GM18519 (cell line): ENCODE measurements around the gene STIP1.

Experiments used
- ATAC-seq: cut with Tn5 transposase; IDR thresholded peaks from one replicate; pipeline ENCODE4 v1.9.1; 2021; ENCODE audit warnings: mild to moderate bottlenecking, moderate library complexity; ENCODE audit not compliant: unreplicated experiment, low FRiP score

Gene STIP1

DNA sequence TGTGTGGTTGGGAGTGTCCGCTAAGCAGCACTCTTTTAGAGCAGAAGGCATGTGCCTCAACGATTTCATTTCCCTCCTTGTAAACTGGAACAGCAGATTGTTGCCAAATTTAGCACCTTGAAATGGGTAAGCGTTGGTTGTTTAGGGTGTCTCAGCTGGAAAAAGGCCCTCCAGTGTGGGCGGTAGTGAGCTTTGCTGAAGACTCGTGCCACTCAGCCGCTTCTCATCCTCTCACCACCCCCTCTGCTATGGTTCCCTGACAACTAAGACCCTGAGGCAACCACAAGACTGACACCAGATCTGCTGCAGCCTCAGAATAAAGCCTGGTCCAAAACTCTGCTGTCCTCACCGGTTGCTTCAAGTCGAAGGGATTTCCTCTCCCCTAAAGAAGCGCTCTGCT lies 10.7 kb downstream of the STIP1 start:
- no peak for ATAC-seq

DNA sequence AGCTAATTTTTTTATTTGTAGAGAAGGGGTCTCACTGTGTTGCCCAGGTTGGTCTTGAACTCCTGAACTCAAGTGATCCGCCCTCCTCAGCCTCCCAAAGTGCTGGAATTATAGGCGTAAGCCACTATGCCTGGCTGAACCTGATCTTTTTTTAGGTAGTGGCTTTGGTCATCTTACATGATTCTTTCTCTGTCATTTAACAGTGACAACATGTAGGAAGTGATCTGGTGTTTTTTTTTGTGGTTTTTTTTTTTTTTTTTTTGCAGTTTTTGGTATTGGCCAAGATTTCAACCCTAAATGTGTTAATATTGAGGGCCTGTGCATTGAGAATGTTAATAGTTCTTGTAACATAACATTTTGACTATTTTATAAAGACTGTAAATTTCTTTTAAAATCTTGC lies 12.5 kb downstream of the STIP1 start:
- ATAC-seq: no peak

DNA sequence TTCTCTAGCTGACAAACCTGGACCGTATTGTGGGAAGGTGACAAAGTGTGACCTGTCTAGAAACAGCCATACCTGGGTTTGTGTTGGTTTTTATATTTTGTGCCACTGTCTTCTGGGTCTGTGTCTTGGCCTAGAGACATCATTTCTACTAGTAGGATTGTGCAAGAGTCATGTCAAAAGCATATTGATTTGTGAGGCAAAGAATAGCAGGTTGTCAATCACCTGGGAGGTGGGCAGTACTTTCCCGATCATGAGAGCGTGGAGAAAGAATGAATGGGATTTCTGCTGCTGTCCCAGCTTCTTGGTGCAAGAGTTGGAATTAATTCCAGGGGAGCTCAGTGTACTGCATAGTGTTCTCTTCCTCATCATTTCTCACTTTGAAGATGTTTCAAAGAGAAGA lies 15.6 kb downstream of the STIP1 start:
- no peak for ATAC-seq

DNA sequence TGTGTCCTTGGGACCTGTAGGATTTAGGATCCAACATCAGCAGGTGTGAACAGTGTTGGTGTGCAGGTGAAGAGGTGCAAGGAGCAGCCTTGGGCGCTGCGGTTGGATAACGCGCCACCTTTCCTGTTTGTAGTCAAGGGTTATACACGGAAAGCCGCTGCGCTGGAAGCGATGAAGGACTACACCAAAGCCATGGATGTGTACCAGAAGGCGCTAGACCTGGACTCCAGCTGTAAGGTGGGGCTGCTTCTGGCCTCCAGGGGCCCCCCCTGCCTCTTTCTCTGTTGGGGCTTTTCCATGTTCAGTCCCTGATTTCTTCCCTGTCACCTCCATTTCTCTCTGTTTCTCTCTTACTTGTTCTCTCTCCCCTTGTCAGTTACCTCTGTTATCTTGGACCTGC lies 17.0 kb downstream of the STIP1 start:
- ATAC-seq: no peak

GRCh38 chr11:64203421-64204079 lies 17.6 kb downstream of the STIP1 start:
- no peak for ATAC-seq

- no peak for ATAC-seq
These were observed 18.1 kb downstream of the STIP1 start for GRCh38 chr11:64204080-64204440.

- no peak for ATAC-seq
These were observed 18.6 kb downstream of the STIP1 start for GRCh38 chr11:64204464-64204989.

- no peak for ATAC-seq
These were observed 20.7 kb downstream of the STIP1 start, which contains the start of gene FERMT3 for GRCh38 chr11:64206457-64207255. FERMT3 (plus strand) TSS chr11:64206721; CDS start chr11:64207365, 644 bp downstream.

- no peak for ATAC-seq
These were observed 21.5 kb downstream of the STIP1 start for GRCh38 chr11:64207256-64208085.

GRCh38 chr11:64208086-64208795 lies 22.3 kb downstream of the STIP1 start:
- no peak for ATAC-seq

DNA sequence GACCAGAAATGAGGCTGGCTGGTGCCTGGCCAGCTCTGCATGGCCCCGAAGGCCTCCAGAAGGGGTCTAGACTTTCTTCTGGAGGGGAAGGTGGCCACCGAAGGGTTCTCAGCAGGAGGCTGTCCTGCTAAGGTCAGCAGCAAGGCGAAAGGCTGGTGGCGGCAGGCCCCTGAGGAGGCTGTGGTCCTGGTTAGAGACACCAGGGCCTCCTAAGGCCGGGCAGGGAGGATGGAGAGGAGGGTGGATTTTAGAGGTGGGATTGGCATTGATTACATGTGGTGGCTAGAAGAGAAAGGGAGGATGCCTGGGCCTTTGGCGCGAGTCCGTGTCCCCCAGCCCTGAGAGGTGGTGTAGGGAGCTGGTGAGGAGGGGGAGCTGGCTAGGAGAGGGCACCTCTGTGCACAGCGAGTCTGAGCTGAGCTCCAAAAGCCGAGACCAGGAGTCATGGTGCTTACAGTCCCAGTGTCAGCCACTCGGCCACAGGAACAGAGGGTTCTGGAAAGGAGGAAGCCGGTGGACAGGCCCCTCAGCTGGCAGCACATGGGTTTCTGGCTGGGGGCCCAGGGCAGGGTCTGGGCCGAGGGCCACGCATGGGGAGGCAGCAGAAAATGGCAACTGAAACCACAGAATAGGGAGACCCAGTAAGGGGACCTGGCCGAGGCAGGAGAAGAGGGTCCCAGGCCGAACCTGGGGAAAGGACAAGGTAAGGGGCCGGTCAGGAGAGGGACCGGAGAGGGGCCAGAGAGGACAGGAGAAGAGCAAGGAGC lies 23.0 kb downstream of the STIP1 start:
- ATAC-seq: no peak

DNA sequence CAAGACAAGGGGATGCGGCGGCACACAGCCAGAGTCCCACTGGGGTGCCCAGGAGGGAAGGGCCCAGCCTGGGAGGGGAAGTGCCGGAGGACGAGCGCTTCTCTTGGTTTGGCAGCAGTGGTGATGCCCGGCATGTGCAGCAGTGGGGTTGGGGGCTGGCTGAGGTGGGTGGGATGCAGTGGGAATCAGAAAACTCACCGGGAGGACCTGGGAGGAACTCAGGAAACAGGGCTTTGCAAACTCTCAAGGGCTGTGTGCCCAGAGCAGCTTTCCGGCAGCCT lies 23.5 kb downstream of the STIP1 start:
- no peak for ATAC-seq

GRCh38 chr11:64210301-64211020 lies 24.5 kb downstream of the STIP1 start:
- ATAC-seq: no peak

- no peak for ATAC-seq
These were observed 25.4 kb downstream of the STIP1 start for GRCh38 chr11:64211181-64211872.

GRCh38 chr11:64216879-64217278 lies 30.9 kb downstream of the STIP1 start:
- no peak for ATAC-seq

- ATAC-seq: no peak
These were observed 32.8 kb downstream of the STIP1 start for GRCh38 chr11:64218628-64219353.

- ATAC-seq: no peak
These were observed 33.3 kb downstream of the STIP1 start for GRCh38 chr11:64219354-64219684.

- ATAC-seq: no peak
These were observed 33.8 kb downstream of the STIP1 start for GRCh38 chr11:64219755-64220154.
